HG02759 (cell line): ENCODE data around the gene GREB1.

ENCODE experiments used
- ATAC-seq: cut with Tn5 transposase; IDR thresholded peaks from one replicate; pipeline ENCODE4 v1.9.1; 2021; ENCODE audit warnings: mild to moderate bottlenecking, moderate library complexity; ENCODE audit not compliant: unreplicated experiment

The GREB1 gene

GRCh38 chr2:11509657-11510360, 24.0 kb upstream of the GREB1 start:
- ATAC-seq: no peak

GRCh38 chr2:11512431-11512830, 21.4 kb upstream of the GREB1 start:
- ATAC-seq: no peak

- no peak for ATAC-seq
These were observed 20.5 kb upstream of the GREB1 start for GRCh38 chr2:11513319-11513718.

GRCh38 chr2:11514081-11514730, 19.6 kb upstream of the GREB1 start:
- no peak for ATAC-seq

- no peak for ATAC-seq
These were observed 18.9 kb upstream of the GREB1 start for GRCh38 chr2:11514904-11515303.

- no peak for ATAC-seq
These were observed 18.3 kb upstream of the GREB1 start for GRCh38 chr2:11515490-11515981.

GRCh38 chr2:11516984-11517648, 16.7 kb upstream of the GREB1 start:
- no peak for ATAC-seq

GRCh38 chr2:11517906-11518305, 15.9 kb upstream of the GREB1 start:
- no peak for ATAC-seq

DNA sequence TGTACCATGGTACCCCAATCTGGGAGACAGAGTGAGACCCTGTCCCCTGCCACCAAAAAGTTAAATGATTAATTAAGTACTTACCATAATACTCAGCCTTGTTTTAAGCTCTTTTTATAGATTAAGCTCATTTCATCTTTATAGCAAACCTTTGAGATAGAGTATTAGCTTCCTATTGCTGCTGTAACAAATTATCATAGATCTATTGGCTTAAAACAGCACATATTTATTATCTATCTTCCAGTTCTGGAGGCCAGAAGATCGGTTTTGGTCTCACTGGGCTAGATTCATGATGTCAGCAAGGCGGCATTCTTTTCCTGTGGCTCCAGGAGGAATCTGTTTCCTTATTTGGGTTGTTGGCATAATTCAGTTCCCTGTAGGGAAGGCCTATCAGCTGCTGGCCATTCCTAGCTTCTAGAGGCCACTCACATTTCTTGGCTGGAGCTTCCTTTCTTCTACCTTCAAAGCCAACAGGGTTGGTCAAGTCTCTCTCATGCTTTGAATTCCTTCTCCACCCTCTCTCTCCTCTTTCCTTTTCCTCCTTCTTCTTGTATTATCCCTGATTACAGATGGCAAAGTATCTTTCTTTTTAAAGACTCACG, 13.7 kb upstream of the GREB1 start:
- no peak for ATAC-seq

DNA sequence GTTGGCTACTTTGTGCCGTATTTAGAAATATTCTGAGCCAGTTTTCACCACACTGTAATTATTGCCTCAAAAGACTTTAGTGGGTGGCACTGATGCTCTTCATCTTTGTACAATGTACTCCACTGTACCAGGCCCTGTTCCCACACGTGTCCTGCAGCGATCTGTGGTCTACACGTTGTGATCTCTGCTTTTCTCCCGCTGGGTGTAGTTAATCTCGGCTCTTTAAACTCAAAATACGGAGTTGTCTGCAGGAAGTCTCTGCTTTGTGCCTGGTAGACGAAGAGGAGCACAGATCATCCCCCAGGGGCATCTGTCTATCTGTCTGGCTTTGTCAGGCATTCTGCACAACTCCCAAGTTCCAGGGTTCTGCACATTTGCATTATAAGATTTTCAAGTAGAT, 12.1 kb upstream of the GREB1 start:
- ATAC-seq: no peak

DNA sequence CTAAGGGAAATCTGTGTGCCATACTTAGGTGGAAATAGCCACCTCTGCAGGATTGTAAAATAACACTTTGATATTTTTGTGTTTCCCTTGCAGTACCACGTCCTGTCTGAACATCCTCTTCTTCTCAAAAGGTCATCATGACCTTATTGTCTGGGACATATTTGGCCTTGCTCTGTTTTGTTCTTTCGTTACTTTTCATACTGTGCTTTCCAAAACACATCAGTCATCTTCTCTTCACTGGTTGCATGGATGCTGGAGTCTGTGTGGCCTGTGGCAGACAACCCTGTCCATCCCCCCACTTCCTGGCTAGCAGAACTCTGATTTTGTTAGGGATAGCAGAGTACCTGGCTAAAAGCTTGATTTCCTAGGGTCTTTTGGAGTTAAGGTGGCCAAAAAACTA, 9.4 kb upstream of the GREB1 start:
- ATAC-seq: no peak

DNA sequence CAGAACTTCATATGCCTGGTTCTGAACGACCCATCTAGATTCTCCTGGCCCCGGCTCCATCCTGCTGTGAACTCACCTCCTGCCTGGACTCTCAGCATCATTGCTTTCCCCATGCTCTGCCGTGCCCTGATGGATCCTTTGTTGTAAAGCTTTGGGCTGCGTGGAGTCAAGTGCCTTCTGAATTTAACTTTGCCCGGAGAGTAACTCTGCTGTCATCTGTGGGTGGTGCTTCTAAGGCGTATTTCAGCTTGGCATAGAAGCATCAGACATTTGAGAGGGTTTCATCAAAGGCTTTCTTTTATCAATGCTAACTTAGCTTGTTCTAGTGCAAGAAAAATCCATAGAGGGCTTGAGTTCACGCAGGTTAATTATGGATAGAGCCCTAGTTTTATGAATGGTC, 8.1 kb upstream of the GREB1 start:
- ATAC-seq: no peak

DNA sequence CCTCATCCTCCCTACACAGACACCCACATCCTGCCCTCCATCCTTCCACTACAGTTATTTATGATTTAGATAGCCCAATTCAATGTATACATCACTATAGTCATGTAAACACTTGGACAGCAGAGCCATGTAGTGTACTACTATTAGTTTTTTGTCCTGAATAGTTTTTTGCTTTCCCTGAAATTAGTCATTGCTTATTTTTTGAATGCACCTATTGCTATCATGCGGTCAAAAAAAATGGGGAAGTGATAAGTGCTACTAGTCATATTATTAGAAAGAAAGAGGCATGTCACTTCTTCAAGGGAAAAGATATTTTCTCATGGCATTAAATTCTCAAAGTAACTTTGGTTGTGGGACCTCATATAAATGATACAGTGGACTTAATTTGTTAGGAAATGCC, 6.8 kb upstream of the GREB1 start:
- ATAC-seq: no peak

DNA sequence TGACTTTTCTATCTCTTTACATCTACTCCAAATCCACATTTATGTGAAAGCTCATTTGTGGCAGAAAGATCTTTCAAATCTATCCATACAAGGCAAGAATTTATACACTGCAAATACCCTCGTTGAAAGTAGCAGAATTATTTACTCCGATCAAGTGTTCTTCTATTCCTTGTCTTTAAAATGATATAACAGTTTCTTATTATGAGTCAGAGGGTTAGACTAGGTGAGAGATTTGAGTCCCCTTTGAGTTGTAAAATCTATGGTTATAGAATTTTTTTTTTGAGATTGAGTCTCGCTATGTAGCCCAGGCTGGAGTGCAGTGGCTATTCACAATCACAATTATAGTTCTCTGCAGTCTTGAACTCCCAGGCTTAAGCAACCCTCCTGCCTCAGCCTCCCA, 5.6 kb upstream of the GREB1 start:
- ATAC-seq: no peak

DNA sequence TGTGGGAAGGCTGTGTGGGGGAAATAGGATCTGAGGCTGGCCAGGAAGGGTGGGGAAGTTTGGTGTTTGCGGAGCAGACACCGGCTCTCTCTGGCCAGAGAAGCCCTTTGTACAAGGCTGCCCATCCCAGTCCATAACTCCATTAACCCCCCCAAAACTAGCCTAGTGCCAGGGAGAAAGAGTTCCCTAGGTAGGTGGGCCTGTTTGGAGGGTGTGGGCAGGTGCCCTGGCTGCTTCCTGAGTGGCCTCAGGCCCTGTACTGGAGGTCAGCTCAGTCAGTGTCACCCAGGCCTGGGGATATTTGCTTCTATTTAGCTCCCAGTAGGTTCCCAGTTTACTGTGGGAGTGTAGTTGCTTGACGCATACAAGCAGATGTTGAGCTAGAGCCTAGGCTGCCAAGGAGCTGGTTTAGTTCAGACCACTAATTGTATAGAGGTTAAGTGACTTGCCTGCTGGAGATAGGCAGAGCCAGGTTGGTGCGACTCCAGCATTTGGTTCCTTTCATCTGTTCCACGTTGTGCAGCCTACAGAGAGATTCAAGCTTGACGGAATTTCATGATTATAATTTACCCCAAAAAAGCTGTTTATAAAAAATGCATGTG, 2.9 kb upstream of the GREB1 start:
- ATAC-seq: no peak

- no peak for ATAC-seq
These were observed 1.3 kb upstream of the GREB1 start for GRCh38 chr2:11532416-11533055.

- no peak for ATAC-seq
These were observed 363 bp downstream of the GREB1 start for GRCh38 chr2:11534071-11534745.

DNA sequence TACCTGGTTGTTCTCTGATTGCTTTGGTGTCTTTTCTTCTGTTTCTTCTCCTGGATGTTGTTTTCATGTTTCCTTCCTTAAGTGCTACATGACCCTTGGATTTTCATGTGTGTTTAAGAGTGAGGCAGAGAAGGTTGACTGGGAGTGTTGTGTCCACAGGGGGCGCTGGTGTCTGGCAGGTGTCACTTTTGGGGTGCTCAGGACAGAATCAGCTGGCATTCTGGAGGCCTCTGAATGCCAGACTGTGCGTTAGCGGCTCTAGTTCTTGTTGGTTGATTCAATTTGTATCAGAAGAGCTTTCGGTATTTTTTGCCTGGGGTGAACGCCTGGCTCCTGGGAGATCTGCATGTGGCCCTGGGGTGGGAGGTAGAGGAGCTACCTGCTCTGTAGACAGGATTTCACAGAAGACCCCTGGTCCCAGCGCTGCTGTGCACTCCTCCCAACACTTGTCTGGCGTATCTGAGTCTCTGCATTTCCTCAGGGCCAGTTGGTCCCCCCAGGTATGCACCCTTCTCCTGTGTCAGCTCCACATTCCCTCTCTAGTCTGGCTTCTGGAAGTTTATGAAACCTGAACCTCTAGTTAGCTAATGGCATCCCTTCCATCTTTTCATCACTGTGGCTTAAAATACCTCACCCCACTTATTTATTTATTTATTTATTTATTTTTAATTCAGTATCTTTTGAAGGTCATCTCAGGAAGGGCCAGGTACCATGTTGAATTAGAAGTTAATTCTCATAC, 1.1 kb downstream of the GREB1 start:
- no peak for ATAC-seq

GRCh38 chr2:11535899-11536344, 2.1 kb downstream of the GREB1 start:
- no peak for ATAC-seq
